ENCODE results near the gene RIPK4. TPM values are rescaled to one million over a fixed set of nuclear protein-coding genes. Genes with fewer than 3 reads are reported as not detected.

The RIPK4 gene
- polyA plus RNA-seq, 1 donor from 2014 or later: not detected

GRCh38 chr21:41741253-41742072 is 25.4 kb downstream of the RIPK4 start:
- Histone ChIP-seq H3K27ac (ENCODE audit: low read length) (no peak overlapping the region), H4K20me1 (ENCODE audit: insufficient read depth) (no peaks in the 10 kb centered on the region), H3F3A (ENCODE audit: insufficient read depth, low read length, poor library complexity, severe bottlenecking) (no peaks in the 10 kb centered on the region), H3K79me2 (replicated peaks; ENCODE audit: insufficient read depth, low read length) (no peaks in the 10 kb centered on the region), H2AFZ (ENCODE audit: low read depth, low read length) (no peak overlapping the region), H3K9me2 (ENCODE audit: insufficient read depth, low read length) (no peaks in the 10 kb centered on the region), H3K27me3 (ENCODE audit: insufficient read depth, low read depth, low read length) (no peaks in the 10 kb centered on the region), H3K4me2 (ENCODE audit: low read length) (no peak overlapping the region), H3K9ac (ENCODE audit: low read length) (no peak overlapping the region), H3K4me3 (ENCODE audit: low read length) (no peak overlapping the region), H3K36me3 (ENCODE audit: insufficient read depth, low read length) (no peaks in the 10 kb centered on the region), H3K9me3 (ENCODE audit: low read length) (peaks cover 5% of the 10 kb centered on the region)
- TF ChIP-seq SMC3 (conservative IDR thresholded peaks at IDR 0.05; ENCODE audit: poor library complexity) (no peak), EP300 (conservative IDR thresholded peaks at IDR 0.05; ENCODE audit: poor library complexity, severe bottlenecking) (no peak), POLR2AphosphoS5 (IDR thresholded peaks at IDR 0.05) (no peak), EZH2 (IDR thresholded peaks at IDR 0.05; ENCODE audit: borderline replicate concordance, insufficient read depth, low read length, poor library complexity, severe bottlenecking) (no peak), MXI1 (conservative IDR thresholded peaks at IDR 0.05; ENCODE audit: poor library complexity, severe bottlenecking) (no peak), RAD21 (conservative IDR thresholded peaks at IDR 0.05) (no peak), REST (IDR thresholded peaks at IDR 0.05; ENCODE audit: borderline replicate concordance) (no peak), CTCF (IDR thresholded peaks at IDR 0.05; ENCODE audit: poor library complexity, severe bottlenecking) (no peak), TAF1 (IDR thresholded peaks at IDR 0.05; ENCODE audit: low read depth) (no peak)

- Histone ChIP-seq H3K27me3 (ENCODE audit: insufficient read depth, low read depth, low read length) (no peaks in the 10 kb centered on the region), H2AFZ (ENCODE audit: low read depth, low read length) (no peak overlapping the region), H3K9ac (ENCODE audit: low read length) (no peak overlapping the region)
These were observed 26.1 kb downstream of the RIPK4 start for GRCh38 chr21:41740604-41741252.

More at GRCh38 chr21:41740604-41741252, 26.1 kb downstream of the RIPK4 start:
- no peak overlapping the region for H3K4me2 ChIP-seq (ENCODE audit: low read length)
- H3K4me3 ChIP-seq (ENCODE audit: low read length): no peak overlapping the region
- no peak overlapping the region for H3K27ac ChIP-seq (ENCODE audit: low read length)
- no peaks in the 10 kb centered on the region for H3K9me2 ChIP-seq (ENCODE audit: insufficient read depth, low read length)
- no peaks in the 10 kb centered on the region for H4K20me1 ChIP-seq (ENCODE audit: insufficient read depth)
- no peaks in the 10 kb centered on the region for H3K79me2 ChIP-seq (replicated peaks; ENCODE audit: insufficient read depth, low read length)
- no peaks in the 10 kb centered on the region for H3F3A ChIP-seq (ENCODE audit: insufficient read depth, low read length, poor library complexity, severe bottlenecking)
- H3K9me3 ChIP-seq (ENCODE audit: low read length): peaks cover 5% of the 10 kb centered on the region
- no peak for TF ChIP-seq CTCF (IDR thresholded peaks at IDR 0.05; ENCODE audit: poor library complexity, severe bottlenecking)
- no peak for TF ChIP-seq TAF1 (IDR thresholded peaks at IDR 0.05; ENCODE audit: low read depth)
- TF ChIP-seq REST (IDR thresholded peaks at IDR 0.05; ENCODE audit: borderline replicate concordance): no peak
- no peak for TF ChIP-seq SMC3 (conservative IDR thresholded peaks at IDR 0.05; ENCODE audit: poor library complexity)
- TF ChIP-seq RAD21 (conservative IDR thresholded peaks at IDR 0.05): no peak
- TF ChIP-seq EZH2 (IDR thresholded peaks at IDR 0.05; ENCODE audit: borderline replicate concordance, insufficient read depth, low read length, poor library complexity, severe bottlenecking): no peak
- no peak for TF ChIP-seq MXI1 (conservative IDR thresholded peaks at IDR 0.05; ENCODE audit: poor library complexity, severe bottlenecking)
- no peak for TF ChIP-seq POLR2AphosphoS5 (IDR thresholded peaks at IDR 0.05)
- TF ChIP-seq EP300 (conservative IDR thresholded peaks at IDR 0.05; ENCODE audit: poor library complexity, severe bottlenecking): no peak
- H3K36me3 ChIP-seq (ENCODE audit: insufficient read depth, low read length): no peaks in the 10 kb centered on the region
